HFF-Myc (cell line): Measurements from ENCODE around the gene RUNX2.

ENCODE experiments used
- DNase-seq: peaks from one replicate; pipeline ENCODE4 v3.0.0-alpha.2; 2011; ENCODE audit warnings: low read depth; ENCODE audit errors: extremely low read depth
- H3K4me3 ChIP-seq: replicated peaks from 2 replicates; pipeline ENCODE4 v1.5.1; 2011; ENCODE audit warnings: low read depth, mild to moderate bottlenecking, control low read depth, low read length
- CTCF ChIP-seq: IDR thresholded peaks from 2 replicates; pipeline ENCODE4 v1.5.1; 2012; ENCODE audit warnings: mild to moderate bottlenecking, low read depth, low read length, control low read depth; ENCODE audit errors: missing control alignments

The RUNX2 gene

GRCh38 chr6:45689926-45690615, 361.9 kb downstream of the RUNX2 start:
- no peak for TF ChIP-seq CTCF
- no peak overlapping the region for H3K4me3 ChIP-seq

GRCh38 chr6:45690846-45691245, 362.7 kb downstream of the RUNX2 start:
- TF ChIP-seq CTCF, result no peak
- no peak overlapping the region for H3K4me3 ChIP-seq
- no peak for DNase-seq

More at GRCh38 chr6:45689926-45690615, 361.9 kb downstream of the RUNX2 start:
- DNase-seq, result no peak

- H3K4me3 ChIP-seq, result no peak overlapping the region
- no peak for TF ChIP-seq CTCF
- no peak for DNase-seq
Measured at GRCh38 chr6:45691426-45691825, 363.3 kb downstream of the RUNX2 start.

GRCh38 chr6:45692021-45692420, 363.9 kb downstream of the RUNX2 start:
- no peak for DNase-seq
- no peak for TF ChIP-seq CTCF
- H3K4me3 ChIP-seq, result no peak overlapping the region

GRCh38 chr6:45696738-45697137, 368.6 kb downstream of the RUNX2 start:
- no peak for TF ChIP-seq CTCF
- no peak overlapping the region for H3K4me3 ChIP-seq
- DNase-seq, result no peak

- peak; percentile 96 for DNase-seq
- H3K4me3 ChIP-seq, result no peak overlapping the region
- TF ChIP-seq CTCF, result no peak
Measured at GRCh38 chr6:45697605-45698004, 369.5 kb downstream of the RUNX2 start.

GRCh38 chr6:45698046-45698445, 369.9 kb downstream of the RUNX2 start:
- peak; percentile 70 for DNase-seq
- no peak for TF ChIP-seq CTCF
- no peak overlapping the region for H3K4me3 ChIP-seq
